Stimulated activated CD8-positive, alpha-beta memory T cell treated with anti-CD3 and anti-CD28 coated beads, Interleukin-15, amount 100 ng/mL, for 4 hours (primary cell): Measurements from ENCODE around the gene KRTAP9-6.
"Not testable (repeated sequence)": the region's sequence is repeated elsewhere in the genome, so short reads cannot be mapped to it uniquely, and the experiment has no call there.

Source experiments
- DNase-seq, 2 donors: peaks; one replicate each; pipeline ENCODE4 v3.0.0-alpha.2; 2020; ENCODE audit warnings: low read depth in 2 of 2

Gene KRTAP9-6

GRCh38 chr17:41271323-41271722, 6.1 kb downstream of the KRTAP9-6 start:
- not testable (repeated sequence) for DNase-seq

GRCh38 chr17:41271858-41272257, 6.7 kb downstream of the KRTAP9-6 start:
- no peak for DNase-seq

DNA sequence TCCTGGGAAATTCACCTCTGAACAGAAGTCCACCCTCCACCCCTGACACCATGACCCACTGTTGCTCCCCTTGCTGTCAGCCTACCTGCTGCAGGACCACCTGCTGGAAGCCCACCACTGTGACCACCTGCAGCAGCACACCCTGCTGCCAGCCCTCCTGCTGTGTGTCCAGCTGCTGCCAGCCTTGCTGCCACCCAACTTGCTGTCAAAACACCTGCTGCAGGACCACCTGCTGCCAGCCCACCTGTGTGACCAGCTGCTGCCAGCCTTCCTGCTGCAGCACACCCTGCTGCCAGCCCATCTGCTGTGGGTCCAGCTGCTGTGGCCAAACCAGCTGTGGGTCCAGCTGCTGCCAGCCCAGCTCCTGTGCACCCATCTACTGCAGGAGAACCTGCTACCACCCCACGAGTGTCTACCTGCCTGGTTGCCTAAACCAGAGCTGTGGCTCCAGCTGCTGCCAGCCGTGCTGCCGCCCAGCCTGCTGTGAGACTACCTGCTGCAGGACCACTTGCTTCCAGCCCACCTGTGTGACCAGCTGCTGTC, 10.5 kb downstream of the KRTAP9-6 start, which contains the start of gene KRTAP9-7:
Gene KRTAP9-7, plus strand, starts transcription at position 51 of the 543 bp plus-strand sequence. Its CDS starts 0 bp downstream, at position 51.
- not testable (repeated sequence) for DNase-seq

DNA sequence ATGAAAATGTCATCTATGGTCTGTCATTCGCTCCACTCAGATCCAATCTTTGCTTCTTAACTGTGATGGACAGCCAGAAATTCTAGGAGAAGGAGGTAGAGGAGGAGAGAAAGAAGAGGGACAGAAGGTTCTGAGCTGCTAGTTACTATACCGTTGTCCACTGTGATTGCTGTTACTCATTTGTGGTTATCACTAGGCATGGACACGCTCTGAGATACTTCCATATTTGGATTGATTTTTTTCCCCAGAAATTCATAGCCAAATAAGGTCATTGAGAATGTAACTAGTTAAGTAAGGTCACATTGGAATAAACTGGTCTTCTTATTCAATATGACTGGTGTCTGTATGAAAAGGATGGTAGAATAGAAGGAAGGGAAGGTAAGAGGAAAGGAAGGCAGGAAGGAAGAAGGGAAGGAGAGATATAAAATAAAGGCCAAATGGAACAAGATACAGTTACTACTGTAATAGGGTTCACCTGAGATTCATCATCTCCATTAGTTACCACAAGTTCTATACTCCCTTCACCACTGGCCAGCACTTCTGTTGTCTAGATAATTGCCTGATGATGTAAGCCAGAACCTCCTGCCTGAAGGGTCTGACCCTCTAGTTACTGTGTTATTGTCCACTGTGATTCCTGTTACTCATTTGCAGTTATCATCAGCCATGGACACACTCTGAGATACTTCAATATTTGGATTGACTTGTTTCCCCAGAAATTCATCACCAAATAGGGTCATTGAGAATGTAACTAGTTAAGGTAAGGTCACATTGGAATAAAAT, 13.2 kb downstream of the KRTAP9-6 start:
- no peak for DNase-seq

- DNase-seq: no peak
These were observed 18.9 kb downstream of the KRTAP9-6 start for GRCh38 chr17:41284043-41284442.

GRCh38 chr17:41284546-41284945, 19.4 kb downstream of the KRTAP9-6 start:
- no peak for DNase-seq

DNA sequence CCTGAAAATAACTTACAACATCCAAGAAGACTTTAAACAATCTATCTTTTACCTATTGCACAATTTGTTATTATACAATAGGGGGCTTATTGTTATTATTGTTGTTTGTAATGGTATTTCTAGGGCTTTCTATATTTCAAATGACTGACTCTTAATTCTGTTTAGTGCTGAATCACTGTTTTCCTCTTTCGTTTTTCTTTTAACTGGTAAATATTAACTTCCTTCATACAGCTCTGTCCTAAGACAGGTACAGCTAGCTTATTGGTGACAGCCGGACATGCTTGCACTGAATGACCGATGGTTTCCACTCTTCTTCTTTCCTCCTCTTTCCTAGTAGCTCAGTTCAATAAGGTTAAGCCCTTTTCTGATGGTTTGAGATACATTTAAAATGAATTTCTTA, 21.9 kb downstream of the KRTAP9-6 start:
- DNase-seq: no peak

DNA sequence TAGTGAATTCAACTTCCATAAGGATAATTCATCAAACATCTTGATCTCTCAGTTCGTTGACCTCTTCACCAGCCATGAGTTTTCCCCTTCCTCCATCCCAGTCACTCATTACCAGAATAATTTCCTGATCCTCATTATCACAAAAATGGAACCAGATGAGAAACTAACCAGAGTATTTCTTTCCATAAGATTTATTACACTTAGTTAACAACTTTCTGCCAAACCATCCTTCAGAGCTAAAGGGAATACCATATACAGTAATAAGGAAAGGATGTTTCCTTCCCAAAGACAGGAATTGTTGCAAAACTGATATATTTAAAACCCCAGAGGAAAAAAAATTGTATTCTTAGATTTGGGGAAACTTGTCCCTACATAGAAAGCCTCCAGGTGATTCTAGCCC, 28.8 kb downstream of the KRTAP9-6 start:
- no peak for DNase-seq

GRCh38 chr17:41296846-41297245, 31.7 kb downstream of the KRTAP9-6 start:
- no peak for DNase-seq

- no peak for DNase-seq
These were observed 33.4 kb downstream of the KRTAP9-6 start for GRCh38 chr17:41298458-41299135.

DNA sequence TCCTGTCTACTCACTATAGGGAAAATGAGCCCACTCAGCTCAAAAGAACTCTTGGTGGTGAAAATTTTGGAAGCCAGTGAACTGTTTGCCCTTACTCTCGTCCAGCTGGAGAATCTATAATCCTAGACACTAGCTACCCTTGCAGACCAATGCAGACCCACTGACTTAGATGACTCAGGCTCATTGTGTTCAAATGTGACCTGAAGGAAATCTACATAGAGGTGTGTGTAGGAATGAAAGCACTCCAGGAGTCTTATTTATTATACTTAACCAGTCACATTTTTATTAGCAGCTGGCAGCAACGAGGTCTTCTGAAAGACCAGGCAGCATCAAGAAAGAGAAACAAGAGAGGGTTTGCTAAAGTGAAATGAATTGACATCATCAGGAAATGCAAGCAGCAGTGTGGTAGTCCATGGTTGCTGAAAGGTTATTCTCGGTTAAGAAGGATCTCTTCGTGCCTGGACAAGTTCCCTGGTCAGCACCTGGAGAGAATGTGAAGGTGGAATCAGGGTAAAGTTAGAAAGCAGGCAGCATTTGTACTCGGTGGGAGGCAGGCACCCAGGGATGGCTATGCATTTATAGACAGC, 36.1 kb downstream of the KRTAP9-6 start:
- no peak for DNase-seq

DNA sequence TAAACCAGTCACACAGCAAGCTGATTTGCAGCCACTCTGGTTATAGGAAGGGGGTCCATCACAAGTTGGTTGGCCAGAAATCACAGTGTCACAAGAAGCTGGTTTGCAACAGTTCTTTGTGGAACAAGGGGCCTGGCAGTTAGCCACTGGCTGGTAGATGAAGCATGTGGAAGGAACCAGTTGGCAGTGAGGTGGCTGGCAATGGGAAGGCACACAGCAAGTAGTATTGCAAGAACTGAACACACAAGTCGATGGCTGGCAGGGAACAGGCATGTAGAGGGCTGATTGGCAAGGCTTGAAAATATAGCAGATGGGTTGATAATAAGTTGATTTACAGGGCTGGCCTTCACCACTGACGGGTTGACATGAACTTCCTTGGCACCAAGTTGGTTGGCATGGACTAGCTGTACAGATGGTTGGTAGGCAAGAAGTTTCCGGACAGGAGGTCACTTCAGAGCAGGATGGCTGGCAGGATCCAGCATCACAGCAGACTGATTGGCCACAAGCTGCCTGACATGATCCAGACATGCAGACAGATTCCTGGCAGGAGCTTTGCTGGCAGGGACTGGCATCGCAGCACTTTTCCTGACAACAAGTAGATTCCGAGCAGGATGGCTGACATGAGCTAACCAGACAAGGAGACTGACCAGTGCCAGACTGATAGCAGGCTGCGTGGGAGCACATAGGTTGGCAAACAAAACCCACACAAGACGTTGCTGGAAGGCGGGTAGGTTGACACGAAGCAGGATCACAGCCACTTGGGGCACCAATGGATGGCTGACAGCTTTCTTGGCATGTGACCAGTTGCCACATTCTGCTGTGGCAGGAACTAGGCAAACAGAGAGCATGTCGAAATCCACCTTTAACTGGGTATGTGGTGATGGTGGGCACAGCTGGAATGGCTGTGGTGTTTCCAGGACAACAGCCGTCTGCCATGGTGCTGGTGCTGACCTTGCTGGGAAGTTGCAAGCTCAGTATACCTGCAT, 37.0 kb downstream of the KRTAP9-6 start, which contains the start of gene KRTAP29-1:
Gene KRTAP29-1, minus strand, starts transcription at position 936 of the 986 bp plus-strand sequence. Its CDS starts 0 bp downstream, at position 936.
- DNase-seq: no peak

GRCh38 chr17:41302981-41303380, 37.8 kb downstream of the KRTAP9-6 start:
- DNase-seq: no peak

- no peak for DNase-seq
These were observed 38.9 kb downstream of the KRTAP9-6 start for GRCh38 chr17:41304091-41304490.

GRCh38 chr17:41307647-41308046, 42.5 kb downstream of the KRTAP9-6 start:
- no peak for DNase-seq

DNA sequence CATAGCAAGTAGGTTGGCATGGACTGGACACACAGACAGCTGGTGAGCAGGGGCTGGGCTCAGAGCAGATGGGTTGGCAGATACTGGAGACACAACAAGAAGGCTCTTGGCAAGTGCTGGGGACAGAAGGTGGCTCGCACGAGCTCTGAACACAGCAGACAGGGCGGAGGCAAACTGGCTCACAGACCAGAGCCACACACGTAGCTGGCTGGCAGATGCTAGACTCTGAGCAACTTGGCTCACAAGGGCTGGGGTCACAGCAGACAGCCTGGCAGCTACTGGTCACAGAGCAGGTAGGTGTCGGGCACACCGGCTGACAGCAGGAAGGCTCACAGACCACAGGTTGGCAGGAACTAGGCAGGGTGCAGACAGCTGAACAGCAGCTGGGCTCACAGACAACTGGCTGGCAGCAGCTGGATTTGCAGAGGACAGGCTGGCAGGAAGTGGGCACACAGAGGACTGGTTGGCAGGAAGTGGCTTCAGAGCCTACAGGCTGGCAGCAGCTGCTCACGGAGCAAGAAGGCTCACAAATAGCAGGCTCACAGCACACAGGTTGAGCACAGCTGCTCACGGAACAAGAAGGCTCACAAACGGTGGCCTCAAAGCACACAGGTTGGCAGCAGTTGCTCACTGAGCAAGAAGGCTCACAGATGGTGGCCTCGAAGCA, 43.2 kb downstream of the KRTAP9-6 start:
- DNase-seq: peak; percentile 41 to 47

- peak; percentile 11 to 18 for DNase-seq
These were observed 43.8 kb downstream of the KRTAP9-6 start, which contains the start of gene KRTAP16-1 for GRCh38 chr17:41308918-41309359. Gene KRTAP16-1, minus strand, starts transcription at chr17:41309309. Its CDS starts 56 bp downstream, at chr17:41309253.

GRCh38 chr17:41311111-41311510, 45.9 kb downstream of the KRTAP9-6 start:
- DNase-seq: no peak

DNA sequence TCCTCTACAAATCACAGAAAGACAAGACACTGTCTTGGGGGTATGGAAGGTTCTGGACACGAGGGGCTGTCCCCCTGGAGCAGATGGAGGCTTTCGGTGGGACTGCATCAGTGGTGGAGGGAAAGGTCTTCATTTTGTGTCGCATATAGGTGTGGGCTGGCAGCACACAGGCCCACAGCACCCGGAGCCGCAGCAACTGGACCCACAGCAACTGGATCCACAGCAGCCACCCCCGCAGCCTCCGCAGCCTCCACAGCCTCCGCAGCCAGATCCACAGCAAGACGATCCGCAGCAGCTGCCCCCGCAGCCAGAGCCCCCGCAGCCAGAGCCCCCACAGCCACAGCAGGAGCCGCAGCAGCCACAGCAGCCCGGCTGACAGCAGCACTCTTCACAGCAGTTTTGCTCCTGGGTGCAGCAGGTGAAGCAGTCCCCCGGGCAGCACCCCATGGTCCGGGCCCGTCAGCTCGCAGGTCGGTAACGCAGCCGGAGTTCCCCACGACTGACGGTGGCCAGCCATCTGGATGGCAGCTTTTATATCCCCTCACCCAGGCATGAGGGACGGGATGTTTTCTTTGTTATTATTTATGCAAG, 50.1 kb downstream of the KRTAP9-6 start, which contains the start of gene KRTAP17-1:
Gene KRTAP17-1, minus strand, starts transcription at position 507 of the 591 bp plus-strand sequence. Its CDS starts 60 bp downstream, at position 447.
- DNase-seq: no peak
